ENCODE data around the gene HTR2B.
"Not testable (repeated sequence)": the region's sequence is repeated elsewhere in the genome, so short reads cannot be mapped to it uniquely, and the experiment has no call there.

Gene HTR2B

GRCh38 chr2:231093933-231094332, 30.9 kb downstream of the HTR2B start:
- no peak for DNase-seq (ENCODE audit: low spot score)

DNA sequence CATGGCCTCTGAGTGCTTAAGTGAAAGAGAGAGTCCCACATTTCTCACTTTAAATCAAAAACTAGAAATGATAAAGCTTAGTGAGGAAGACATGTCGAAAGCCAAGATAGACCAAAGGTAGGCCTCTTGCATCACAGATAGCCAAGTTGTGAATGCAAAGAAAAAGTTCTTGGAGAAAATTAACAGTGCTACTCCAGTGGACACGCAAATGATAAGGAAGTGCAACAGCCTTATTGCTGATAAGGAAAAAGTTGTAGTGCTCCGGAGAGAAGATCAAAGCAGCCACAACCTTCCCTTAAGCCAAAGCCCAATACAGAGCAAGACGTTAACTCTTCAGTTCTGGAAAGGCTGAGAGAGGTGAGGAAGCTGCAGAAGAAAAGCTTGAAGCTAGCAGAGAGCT, 36.1 kb downstream of the HTR2B start:
- no peak for DNase-seq (ENCODE audit: low spot score)

DNA sequence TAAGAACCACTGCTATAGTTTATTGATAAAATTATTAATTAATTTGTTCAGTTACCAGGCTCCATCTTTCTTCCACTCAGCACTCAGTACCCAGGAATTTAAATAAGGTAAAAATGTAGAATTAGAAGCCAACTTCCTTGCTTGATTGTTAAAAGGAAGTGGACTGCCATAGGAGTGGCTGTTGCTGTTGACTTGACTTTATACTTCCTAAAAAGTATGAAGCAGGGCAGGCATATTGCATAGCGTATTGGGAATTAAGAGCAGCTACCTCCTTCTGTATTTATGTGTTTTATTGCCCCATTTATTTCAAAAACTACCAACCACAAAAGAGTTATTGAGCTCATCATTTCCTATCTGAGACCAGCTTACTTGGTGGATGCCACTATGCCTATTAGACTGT, 40.3 kb downstream of the HTR2B start:
- no peak for DNase-seq (ENCODE audit: low spot score)

DNA sequence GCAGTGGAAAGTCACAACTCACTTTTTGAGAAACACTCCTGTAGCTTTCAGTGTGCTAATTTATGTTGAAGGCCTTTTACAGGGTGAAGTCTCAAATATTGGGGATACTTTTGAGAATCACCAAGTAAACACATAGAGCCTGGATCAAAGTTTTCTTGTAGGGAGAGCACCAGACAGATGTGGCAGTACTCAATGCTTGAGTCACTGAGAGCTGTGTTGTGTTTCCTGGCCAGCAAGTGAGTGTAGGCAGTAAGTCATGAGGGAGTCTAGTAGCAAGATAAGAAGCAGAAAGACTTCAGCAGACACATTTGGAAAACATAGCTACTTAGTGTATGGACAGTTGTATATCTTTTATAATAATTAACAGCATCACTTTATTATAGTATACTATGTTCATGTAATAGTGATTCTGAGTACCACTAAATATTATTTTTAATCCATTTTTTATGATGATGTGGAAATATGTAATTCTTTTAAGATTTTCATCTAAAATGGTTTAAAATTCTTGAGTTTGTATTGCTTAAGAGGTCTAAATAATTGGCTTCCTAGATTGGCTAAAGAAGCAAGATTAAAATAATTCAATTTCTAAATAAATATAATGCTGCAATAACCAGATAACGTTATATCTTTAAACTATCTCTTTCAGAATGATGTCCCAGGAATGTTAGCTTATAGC, 55.3 kb downstream of the HTR2B start:
- no peak for DNase-seq (ENCODE audit: low spot score)

DNA sequence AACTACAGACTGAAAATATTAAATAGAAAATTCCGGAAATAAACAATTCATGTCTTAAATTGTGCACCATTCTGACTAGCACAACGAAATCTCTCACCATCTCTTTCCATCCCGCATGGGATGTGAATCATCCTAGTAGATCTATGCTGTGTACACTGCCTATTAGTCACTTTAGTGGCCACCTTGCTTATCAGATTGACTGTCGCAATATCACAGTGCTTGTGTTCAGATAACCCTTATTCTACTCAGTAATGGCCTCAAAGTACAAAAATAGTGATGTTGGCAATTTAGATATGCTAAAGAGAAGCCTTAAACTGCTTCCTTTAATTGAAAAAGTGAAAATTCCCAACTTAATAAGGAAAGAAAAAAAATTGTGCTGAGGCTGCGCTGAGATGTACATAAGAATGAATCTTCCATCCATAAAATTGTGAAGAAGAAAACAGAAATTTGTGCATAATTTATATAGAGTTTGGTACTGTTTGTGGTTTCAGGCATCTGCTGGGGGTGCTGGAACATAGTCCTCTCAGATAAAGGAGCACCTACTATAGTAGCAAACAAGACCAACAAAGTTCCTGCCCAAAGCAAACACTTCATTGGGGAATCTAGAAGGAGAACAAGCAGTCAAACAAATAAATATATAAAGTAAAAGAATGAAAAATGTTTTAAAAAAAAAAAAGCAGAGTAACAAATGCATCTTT, 56.2 kb downstream of the HTR2B start:
- DNase-seq (ENCODE audit: low spot score), result no peak

DNA sequence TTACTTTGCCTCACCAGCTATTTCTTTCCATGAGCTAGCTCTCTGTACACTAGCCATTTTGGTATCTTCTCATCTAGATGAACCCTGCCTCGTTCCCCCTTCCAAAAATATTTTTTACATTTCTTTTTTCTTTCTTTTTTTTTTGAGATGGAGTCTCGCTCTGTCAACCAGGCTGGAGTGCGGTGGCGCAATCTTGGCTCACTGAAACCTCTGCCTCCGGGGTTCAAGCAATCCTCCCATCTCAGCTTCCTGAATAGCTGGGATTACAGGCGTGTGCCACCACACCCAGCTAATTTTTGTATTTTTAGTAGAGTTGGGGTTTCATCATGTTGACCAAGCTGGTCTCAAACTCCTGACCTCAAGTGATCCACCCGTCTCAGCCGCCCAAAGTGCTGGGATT, 57.3 kb downstream of the HTR2B start:
- not testable (repeated sequence) for DNase-seq (ENCODE audit: low spot score)

GRCh38 chr2:231065966-231066365, 58.9 kb downstream of the HTR2B start:
- no peak for DNase-seq (ENCODE audit: low spot score)

GRCh38 chr2:231063347-231063746, 61.5 kb downstream of the HTR2B start:
- DNase-seq (ENCODE audit: low spot score), result no peak

- no peak for DNase-seq (ENCODE audit: low spot score)
Observed at GRCh38 chr2:231062776-231063175, 62.1 kb downstream of the HTR2B start.

DNA sequence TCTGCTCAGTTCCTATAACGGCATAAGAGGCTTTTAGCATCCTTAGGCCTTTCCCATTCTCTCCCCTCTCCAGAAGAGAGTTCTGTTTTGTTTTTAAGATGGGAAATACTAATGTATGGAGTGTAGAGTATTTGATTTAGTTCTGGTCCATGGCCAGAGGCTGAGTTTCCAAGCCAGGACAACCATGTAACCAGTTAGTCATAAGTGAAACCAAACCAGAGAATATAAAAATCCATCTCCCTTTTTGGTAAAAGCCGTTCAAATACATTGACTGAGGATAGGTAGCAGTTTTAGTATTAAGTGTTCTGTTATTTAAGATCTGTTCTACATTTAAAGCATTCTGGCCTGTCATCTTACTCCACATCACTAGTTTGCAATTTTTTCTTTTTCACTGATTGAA, 65.1 kb downstream of the HTR2B start:
- DNase-seq (ENCODE audit: low spot score), result no peak

- no peak for DNase-seq (ENCODE audit: low spot score)
Observed at GRCh38 chr2:231058761-231059550, 65.9 kb downstream of the HTR2B start.
